ENCODE measurements around the gene CST9L.
"Not testable (repeated sequence)": the region's sequence is repeated elsewhere in the genome, so short reads cannot be mapped to it uniquely, and the experiment has no call there.

Gene CST9L

DNA sequence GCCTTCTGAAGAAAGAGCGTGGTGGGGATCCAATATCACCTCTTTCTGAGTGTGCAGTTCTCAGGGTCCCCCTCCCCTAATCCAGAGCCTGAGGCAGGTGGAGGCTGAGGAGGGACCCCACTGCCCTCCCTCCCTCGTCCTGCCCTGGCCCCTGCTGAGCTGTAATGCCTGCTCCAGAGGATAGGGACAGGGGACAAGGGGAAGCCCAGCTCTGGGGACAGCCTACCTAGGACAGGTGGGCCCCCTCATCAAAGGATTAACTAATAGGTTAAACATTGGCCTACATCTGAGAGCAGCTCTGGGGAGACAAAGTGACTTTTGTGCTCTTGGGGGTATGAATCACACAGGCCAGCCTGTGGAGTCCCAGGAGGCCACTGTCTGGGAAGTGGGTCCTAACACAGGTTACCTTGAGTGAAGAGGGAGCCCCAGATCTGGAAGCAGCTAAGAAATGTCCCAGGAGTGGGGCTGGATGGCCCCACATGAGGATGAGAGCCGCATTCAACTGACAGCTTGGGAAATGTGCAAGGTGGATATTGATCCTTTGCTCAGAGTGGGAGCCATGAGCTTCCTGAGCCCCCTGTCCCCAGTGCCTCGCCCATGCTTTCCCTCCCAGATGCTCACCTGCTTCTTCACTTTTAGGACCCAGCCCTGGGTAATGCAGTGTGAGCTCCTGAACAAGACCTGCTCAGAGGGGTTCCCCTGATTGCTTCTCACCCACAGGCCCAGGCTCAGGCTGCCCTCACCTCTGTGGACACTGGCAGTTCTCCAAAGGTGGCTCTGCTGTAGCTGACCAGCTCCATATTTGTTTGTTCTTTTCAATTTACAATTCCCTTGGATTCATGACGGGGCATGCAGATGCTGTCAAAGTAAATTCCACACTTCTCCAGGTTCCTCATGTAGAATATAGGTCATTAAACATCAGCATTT is 17.8 kb upstream of the CST9L start:
- no peak for DNase-seq

DNA sequence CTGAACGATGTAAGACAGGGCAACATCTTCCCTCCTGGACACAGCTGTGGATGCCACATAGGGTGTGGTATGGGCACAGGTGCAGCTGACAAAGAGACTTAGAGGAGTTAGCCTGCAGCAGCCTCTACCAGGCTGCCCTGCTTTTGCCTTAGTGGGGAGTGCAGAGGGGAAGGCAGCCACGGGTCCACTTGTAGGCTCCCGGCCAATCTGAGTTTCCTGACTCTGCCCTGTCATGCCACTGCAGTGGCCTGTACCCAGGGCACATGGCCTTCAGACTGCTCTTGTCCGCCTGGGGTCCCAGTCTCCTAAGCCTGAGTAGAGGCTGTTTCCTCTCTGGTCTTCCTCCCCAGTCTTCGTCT is 17.1 kb upstream of the CST9L start:
- no peak for DNase-seq

DNA sequence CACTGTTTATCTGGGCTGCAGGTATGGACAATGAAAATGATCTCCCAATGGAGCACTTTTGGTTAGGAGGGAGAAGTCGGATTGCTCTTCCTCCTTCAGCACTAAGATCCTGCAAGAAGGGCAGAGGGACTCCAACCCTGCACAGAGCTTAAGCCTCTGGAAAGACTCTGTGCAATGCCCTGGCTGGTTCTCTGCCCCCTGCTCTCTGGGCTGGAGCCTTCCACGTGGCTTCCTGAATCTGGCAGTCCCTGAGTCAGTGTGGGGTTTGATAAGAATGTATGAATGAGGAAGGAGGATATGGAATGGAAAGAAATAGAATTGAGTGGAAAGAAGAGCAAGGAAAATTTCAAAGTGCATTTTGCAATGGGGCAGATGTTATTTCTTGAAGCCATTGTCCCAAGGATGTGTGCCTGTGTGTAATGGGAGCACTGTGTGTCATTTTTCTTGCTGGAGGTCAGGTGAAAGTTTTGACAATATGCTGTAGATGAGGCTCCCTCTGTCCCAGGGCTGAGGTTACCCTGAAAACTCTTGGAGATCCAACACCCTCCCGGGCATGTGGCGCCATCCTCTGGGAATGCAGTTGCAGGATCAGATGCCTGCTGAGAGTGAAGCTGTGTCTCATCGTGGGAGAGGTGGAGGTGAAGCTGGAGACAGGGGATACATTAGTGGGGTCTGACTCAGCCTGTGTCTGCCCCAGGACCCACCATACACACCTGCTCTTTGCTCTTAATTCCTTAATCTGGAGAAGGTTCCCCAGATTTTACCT is 16.3 kb upstream of the CST9L start:
- no peak for DNase-seq

DNA sequence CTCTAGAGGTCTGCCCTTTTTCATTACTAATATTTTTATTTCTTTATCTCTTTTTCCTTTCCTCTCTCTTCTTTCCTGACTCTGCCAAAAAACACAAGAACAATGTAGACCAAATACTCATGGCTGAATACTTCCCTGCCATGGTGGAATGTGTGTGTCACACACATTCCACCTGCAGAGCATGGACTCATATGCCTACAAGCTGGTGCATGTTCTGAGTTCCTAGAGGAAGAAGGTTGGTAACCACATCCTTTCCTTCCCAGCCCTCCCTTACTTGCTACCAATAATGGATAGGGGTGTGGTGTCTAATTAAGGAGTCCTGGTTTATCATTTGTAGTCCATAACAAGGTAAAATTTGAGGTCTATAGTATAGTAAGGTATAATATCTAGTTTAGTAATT is 15.2 kb upstream of the CST9L start:
- no peak for DNase-seq

DNA sequence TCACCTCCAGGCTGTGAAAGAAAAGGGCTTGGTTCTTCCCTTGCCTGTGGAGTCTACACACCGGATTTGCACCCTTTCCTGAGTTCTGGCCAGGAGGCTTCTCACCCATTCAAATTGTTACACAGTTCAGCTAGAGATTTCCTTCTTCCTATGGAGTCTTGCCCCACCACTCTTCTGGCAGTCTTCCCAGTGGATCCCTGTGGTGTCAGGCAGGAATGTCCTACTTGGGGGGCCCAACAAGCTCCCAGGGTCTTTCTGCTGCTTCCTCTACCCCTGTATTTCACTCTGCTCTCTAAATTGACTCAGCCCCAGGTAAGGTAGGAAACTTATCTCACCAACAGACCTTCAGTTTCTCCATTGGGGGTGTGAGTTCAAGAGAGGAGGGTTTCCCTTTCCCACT is 14.0 kb upstream of the CST9L start:
- no peak for DNase-seq

DNA sequence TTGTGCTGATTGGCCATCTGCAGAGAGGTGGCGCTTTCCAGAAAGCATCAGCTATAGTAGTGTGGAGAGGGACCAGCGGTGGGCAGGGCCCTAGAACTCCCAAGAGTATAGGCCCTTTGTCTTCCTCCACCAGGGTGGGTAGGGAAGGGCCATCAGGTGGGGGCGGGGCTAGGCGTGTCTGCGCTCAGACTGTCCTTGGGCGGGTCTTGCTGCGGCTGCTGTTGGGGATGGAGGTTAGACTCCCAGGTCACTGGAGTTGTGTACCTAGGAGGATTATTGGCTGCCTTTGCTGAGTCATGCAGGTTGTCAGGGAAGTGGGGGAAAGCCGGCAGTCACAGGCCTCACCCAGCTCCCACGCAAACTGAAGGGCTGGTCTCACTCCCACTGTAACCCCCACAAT is 13.5 kb upstream of the CST9L start:
- not testable (repeated sequence) for DNase-seq

DNA sequence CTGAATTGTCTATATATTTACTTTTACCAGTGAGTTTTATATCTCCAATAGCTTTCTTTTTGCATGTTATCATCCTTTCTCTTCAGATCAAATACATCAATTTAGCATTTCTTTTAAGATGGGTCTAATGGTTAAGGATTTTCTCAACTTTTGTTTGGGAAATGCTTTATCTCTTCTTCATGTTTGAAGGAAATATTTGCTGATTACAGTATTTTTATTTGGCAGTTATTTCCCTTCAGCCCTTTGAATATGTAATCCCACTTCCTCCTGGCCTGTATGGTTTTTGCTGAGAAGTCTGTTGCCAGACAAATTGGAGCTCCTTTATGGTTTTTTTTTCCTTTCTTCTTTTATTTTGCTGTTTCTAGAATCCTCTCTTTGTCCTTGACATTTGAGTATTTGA is 6.7 kb upstream of the CST9L start:
- DNase-seq, result no peak

DNA sequence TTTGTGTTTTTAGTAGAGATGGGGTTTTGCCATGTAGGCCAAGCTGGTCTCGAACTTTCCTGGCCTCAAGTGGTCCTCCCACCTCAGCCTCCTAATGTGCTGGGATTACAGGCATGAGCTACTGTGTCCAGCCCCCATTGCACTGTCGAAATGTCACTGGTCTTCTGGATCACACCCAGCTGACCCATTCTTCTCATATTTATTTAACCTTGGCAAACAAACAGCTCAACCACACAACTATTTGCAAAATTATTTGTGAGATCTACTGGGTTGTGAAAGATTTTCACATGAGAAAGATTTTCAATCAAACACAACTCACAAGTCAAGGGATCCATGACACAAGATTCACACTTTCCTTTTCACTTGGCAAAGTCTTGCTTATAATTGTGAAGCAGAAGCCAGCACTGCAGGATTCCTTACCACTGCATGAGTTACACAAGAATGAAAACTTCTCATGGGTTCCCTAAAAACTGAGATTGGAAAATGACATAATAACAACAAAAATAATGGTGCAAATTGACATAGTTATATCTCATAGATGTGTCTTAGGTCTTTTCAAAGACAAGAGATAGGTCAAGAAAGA is 2.0 kb upstream of the CST9L start:
- no peak for DNase-seq

DNA sequence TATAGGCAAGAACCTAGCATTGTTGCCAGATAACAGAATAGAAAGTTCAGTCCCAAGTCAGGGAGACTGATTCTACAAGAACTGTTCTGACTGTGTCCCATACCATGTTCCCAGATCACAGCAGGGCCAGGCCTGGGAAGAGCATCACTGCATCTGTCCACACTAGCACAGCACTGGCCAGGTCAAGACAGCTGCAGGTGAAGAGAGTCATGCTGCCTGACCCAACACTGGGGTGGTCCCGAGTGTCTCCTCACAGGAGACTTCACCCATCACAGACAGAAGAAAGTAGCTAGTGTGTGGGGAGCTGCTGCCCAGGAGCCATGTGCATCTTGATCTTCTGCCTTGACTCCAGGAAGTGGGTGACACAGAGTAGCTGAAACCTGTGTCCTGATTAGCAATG is 1.3 kb upstream of the CST9L start:
- DNase-seq, result no peak

DNA sequence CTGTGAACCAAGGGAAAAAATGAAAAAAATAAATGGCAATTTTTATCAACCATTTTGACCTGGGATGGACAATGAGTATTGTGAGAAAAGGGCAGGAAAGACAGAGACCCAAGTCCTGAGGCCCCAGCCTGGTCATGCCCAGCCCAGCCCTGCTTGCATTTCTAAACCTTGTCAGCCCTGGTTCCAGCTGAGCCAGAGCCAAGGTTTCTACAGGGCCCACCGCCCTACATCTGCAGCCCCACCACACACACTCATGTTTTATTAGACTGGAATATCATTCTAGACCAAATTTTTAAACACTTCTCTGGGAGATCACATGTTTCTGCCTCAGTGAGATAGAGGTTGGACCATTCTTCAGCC is 667 bp upstream of the CST9L start:
- no peak for DNase-seq

DNA sequence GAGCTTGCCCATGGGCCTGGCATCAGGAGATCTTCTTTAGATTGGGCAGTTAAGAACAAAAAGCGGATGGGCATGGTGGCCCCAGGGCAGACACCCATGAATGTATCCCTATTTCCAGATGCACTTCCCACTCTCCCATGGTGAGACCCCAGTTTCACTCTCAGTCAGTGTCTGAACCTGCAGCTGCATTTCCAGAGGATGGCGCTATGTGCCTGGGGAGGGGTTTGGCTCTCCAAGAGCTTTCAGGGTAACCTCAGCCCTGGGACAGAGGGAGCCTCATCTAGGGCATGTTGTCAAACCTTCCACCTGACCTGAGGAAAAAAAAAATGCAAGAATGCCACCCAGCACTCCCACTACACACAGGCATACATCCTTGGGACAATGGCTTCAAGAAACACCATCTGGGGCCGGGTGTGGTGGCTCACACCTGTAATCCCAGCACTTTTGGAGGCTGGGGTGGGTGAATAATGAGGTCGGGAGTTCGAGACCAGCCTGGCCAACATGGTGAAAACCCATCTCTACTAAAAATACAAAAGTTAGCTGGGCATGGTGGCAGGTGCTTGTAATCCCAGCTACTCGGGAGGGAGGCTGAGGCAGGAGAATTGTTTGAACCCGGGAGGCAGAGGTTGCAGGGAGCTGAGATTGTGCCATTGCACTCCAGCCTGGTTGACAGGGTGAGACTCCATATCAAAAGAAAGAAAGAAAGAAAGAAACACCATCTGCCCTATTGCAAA is 1.9 kb downstream of the CST9L start:
- no peak for DNase-seq

DNA sequence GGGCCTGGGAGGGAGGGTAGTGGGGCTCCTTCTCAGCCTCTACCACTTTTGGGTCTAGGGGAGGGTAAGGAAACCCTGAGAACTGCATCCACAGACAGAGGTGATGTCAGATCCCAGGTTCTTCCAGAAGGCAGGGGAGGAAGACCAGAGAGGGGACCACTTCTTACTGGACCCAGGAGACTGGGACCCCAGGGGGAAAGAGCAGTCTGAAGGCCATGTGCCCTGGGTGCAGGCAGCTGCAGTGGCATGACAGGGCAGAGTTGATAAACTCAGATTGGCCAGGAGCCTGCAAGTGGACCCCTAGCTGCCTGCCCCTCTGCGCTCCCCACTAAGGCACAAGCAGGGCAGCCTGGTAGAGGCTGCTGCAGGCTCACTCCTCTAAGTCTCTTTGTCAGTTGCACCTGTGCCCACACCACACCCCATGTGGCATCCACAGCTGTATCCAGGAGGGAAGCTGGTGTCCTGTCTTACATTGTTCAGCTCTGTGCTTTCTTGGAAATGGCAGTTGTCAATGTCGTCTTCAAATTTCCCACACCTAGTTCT is 2.7 kb downstream of the CST9L start:
- DNase-seq, result no peak

DNA sequence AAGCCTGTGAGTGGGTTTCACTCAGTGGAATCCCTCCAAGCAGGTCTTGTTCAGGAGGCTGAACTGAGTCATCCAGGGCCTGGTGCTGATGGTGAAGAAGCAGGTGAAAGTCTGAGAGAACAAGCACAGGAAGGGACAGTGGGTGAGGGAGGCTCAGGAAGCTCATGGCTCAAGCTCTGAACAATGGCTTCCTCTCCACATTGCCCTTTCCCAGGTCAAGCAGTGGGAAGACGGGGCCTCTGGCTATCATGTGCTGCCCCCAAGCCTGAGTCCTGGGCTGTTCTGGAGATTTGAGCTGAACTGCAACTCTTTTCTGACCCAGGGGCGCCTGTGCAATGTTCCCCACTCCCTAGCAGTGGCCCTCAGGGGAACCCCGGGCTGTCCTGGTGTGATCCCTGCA is 3.4 kb downstream of the CST9L start:
- no peak for DNase-seq

DNA sequence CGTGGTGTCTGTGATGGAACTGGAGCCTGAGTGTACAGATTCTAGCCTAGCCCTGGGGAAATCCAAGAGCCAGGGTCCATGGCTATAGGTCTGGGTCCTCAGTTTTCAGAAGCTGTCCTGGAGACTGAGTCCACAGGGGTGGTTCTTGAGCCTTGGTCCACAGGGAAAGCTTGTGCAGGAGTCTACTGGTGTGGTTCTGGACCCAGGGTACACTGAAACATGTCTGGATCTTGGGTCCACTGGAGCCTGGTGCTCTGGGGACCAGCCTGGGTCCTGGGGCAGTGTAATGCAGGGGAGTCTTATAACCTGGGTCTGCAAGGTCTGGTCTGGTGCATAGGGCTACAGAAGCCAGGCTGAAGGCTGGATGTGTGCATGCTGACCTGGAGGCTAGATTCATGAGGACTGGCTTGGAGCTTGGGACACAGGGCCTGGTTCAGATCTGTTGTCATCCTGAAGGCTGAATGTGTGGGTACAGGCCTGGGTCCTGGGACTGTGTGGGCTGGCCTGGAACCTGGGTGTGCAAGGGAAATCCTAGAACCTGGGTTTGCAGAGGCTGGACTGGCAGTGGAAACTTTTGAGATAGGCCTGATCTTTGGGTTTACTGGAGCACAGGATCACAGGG is 5.5 kb downstream of the CST9L start:
- DNase-seq, result no peak

DNA sequence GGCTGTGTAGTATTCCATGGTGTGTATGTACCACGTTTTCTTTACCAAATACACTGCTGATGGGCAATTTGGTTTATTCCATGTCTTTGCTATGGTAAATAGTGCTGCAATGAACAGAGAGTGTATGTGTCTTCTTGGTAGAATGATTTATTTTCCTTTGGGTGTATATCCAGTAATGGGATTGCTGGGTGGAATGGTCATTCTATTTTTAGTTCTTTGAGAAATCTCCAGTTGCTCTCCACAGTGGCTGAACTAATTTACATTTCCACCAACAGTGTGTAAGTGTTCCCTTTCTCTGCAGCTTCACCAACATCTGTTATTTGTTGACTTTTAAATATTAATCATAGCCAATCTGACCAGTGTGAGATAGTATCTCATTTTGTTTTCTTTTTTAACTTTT is 13.9 kb downstream of the CST9L start:
- no peak for DNase-seq

DNA sequence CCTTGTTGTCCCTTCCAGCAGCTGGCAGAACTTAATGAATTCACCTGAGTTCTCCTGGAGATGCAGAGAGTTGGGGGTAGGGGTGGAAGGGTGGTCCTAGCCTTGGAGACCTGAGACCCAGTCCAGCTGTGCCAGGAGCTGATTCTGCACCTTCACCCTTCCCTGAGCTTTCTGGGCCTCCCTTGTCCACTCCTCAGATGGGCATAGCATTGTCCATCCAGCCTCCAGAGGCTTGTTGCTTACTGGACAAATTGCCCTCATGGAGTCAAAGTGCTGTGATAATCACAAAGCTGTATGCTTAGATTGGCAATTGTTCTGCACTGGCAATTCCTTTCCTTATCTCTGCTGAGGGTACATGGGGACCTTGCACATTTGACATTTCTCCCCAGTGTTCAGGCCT is 16.5 kb downstream of the CST9L start:
- no peak for DNase-seq

DNA sequence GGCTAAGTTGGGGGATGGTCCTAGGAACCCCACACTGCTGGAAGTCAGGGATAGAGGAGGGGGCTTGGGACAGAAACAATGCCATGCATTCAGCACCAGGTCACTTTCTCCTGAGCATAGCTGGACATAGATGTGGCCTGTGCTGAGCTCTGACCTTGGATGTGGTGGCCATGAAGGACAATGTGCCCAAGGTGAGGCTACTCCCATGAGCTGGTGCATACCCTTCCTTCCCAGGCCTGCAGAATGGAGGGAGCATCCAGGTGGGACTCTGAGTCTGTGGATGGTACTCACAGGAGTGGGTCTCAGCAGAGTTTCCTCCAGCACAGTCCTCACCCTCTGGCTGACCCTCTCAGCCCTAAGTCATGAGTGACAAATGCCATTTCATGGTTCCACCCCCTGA is 16.9 kb downstream of the CST9L start:
- DNase-seq, result no peak

DNA sequence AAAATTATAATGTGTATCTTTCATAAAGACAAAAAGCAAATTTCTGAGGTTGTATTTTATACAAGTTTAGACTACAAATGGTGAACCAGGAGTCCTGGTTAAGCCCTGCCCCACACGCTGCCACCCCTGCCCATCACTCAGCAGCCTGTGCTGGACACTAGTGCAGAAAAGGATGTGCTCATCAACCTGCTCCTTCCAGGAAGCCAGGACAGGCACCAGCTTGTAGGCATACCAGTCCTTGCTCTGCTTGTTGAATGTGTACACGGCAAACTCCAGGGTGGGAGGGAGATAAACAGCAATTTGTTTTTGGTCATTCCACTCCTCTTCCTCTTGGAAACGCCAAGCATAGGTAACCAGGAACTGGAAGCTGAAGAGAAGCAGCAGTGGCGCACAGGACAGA is 18.1 kb downstream of the CST9L start:
- DNase-seq, result no peak

DNA sequence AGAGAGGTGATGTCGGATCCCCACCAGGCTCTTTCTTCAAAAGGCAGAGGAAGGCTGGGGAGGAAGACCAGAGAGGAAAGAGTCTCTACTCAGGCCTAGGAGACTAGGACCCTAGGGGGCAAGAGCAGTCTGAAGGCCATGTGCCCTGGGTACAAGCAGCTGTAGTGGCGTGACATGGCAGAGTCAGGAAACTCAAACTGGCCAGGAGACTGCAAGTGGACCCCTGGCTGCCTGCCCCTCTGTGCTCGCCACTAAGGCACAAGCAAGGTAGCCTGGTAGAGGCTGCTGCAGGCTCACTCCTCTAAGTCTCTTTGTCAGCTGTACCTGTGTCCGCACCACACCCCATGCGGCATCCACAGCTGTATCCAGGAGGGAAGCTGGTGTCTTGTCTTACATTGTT is 19.9 kb downstream of the CST9L start:
- no peak for DNase-seq

DNA sequence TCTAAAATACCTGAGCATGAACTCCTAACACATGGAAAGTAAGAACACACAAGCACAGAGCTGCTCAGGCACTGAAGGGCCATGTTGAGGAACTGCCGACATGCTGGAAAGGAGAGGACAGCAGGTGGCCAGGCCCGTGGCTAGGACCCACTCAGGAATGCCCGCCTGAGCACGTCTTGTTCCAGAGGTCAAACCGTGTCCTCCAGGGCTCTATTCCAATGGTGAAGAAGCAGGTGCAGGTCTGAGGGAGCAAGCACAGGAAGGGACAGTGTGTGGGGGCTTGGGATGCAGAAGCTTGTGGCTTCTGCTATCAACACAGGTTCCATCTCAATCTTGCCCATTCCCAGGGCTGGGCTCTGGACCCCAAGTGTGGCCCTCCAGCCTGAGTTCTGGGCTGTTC is 20.7 kb downstream of the CST9L start:
- DNase-seq, result no peak

DNA sequence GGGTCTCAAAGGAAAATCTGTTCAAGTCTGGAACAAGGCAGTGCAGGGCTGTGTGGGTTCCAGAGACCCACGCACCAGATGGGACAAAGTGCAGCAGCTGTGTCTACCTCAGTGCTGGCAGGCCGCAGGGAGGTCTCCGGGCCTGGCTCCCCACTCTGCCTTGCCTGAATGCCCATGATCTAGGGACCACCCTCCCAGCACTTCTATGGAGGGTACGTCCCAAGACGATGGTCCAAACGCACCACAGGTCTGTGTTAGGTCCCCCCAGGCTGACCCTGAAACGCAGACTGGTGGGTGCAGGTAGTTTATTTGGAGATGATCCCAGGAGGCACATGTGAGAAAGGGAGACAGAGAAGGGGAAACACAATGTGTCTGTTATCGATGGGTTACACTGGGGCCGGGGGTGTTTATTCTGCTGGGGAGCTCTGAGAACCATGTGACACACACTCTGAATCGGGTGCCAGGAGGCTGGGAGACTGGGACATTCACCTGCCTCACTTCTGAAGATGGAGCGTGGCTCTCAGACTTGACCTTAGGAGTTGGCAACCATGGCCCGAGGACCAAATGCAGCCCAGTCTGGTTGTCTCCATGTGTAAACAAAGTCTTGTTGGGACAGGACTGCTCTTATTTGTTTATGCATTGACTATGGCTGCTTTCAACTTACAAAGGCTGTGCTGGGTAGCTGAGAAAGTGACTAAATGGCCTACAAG is 21.7 kb downstream of the CST9L start:
- no peak for DNase-seq

DNA sequence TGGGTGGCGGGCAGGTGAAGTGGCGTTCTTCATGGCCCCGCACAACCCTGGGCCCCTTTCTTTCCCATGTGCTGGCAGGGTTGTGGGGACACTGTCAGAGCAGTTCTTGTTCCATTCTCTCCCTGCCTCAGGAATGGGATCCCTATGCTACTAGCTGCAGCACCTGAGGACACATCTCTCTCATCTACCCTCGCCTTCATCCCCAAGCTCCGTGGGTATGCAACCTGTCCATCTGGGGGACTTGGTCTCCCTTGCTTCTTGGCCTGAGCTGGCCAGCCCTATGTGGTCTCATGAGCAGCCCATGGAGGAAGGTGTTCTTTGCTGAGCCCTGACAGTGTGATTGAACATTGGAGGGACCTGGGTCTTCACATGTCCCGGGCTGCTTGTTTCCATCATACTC is 24.2 kb downstream of the CST9L start:
- DNase-seq, result no peak

Measured in NCI-H2227 treated with DMSO at 0.1 percent for 48 hours (cell line).